HG02623 (cell line): ENCODE data around the gene GAREM2.

ENCODE experiments used
- ATAC-seq: cut with Tn5 transposase; IDR thresholded peaks from one replicate; pipeline ENCODE4 v1.9.1; 2021; ENCODE audit warnings: moderate library complexity; ENCODE audit not compliant: unreplicated experiment

Gene GAREM2

DNA sequence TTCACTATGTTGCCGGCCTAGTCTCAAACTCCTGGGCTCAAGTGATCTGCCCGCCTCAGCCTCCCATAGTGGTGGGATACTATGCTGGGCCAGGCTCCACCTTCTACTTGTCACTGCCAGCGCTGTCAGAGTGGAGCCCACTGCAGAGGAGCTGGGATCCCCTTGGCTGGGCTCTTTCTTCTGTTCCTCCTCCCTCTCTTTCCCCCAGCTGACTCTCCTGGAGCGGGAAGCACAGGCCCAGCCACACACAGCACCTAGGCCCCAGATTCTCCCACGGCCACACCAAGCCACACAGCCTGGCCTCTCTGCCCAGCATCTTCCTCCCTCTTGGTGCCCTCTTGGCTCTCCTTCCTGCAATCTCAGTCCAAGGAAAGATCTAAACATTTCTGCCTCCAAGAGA, 3.7 kb upstream of the GAREM2 start:
- no peak for ATAC-seq

DNA sequence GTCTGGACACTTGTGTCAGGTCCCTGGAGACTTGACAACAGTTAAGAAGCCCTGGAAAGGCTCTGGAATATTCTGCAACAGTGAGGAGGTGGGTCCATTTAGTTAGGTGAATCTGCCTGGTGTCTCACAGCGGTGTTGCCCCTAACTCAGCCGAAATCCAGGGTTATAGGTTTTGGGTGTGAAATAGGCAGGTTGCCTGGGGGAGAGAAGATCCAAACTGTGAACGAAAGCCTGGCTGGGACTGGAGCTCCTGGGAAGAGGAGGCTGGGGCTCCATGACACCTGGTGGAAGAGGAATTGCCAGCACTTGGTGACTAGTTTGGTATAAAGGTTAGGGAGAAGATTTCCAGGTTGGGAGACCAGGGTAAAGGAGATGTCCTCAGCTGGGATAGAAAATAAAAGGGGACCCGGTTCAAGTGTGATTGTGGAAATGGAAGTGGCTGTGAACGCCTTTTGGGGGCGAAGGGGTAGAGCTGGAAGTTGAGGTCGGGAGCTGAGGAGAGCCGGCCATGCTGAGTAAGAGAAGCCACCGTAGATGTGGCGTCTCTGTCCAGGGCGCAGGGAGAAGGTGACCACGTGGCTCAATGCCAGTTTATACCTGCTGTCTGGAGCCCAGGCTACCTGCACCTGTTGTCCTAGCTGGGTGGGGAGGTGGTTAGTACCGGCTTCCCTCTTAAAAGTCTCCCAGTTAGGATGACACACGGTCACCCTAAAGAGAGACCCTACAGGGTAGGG, 3.0 kb upstream of the GAREM2 start:
- no peak for ATAC-seq

DNA sequence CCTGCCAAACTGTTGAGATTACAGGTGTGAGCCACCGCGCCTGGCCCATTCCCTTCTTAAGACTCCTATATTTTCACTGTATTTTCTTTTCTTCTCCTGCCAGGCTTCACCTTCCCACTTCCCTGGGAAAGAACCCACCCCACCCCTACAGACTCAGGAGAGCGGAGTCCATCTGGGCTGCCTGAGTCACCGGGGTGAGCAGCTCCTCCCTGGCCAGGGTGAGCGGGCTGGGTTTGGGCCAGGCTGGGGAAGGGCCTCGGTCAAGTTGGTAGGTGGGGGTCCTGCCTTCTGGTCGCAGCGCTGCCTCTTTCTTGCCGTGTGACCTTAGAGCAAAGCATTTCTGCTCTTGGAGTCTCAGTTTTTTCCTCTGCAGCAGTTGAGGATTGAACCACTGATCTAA, 2.1 kb upstream of the GAREM2 start:
- no peak for ATAC-seq

DNA sequence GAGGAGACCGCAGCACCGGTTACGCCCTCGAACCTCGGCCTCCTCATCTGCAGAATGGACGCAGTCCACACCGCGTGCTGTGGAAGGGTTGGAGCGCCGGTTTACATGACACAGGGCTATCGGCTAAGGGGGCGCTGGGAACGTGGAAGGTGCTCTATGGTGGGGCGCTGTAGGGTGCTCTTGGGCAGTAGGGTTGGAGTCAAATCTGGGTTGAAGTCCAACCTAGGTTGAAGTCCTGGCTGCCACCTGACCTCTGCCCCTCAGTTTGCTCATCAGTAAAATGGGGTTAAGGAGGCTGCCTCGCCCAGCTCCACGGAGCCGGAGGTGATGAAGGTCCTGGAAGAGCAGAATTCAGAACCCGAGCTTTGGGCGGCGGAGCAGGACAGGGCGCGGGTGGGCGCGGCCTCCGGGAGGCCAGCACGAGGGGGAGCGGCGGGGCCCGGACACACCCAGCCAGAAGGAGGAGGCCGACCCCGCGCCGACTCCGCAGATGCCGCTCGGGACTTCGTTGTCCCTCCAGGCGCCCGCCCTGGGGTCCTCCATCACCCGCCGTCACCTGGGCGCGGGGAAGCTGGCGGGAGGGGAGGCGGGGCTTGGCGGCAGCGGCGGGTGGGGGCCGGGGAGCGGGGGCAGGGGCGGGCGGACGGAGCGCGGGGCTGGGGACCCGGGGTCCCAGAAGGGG, 558 bp upstream of the GAREM2 start:
- ATAC-seq: no peak

DNA sequence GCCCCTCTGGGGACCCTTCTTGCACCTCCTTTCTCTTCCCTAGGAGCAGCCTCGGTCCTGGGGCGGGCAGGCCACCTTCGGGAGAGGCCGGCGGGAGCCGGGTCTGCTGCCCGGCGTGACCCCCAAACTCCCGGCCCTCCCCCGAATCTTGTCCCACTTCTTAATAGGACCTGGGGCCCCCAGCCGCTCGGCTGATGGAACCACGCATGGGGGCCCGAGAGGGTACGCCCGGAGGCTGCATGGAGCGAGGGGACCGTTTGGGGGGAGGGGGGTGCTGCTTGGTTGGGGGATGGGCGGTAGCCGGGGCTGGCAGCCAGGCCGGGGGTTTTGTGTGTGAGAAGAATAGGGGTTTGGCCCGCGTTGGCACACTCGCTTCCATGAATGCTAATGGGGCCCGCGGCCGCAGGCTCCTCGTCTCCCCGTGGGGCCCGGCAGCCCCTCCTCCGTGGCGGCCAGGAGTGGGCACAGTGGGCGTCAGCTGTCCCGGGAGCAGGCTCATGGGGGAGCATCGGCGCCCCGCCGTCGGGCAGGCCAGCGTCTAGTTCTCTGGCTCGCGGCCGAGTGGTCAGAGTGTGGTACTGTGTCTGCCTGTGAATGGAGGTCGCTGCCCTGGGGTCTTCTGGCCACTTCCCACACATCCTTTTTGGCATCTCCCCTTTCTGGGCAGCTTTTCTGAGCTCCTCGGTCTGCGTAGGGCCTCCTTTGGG, 1.0 kb downstream of the GAREM2 start:
- ATAC-seq: no peak

DNA sequence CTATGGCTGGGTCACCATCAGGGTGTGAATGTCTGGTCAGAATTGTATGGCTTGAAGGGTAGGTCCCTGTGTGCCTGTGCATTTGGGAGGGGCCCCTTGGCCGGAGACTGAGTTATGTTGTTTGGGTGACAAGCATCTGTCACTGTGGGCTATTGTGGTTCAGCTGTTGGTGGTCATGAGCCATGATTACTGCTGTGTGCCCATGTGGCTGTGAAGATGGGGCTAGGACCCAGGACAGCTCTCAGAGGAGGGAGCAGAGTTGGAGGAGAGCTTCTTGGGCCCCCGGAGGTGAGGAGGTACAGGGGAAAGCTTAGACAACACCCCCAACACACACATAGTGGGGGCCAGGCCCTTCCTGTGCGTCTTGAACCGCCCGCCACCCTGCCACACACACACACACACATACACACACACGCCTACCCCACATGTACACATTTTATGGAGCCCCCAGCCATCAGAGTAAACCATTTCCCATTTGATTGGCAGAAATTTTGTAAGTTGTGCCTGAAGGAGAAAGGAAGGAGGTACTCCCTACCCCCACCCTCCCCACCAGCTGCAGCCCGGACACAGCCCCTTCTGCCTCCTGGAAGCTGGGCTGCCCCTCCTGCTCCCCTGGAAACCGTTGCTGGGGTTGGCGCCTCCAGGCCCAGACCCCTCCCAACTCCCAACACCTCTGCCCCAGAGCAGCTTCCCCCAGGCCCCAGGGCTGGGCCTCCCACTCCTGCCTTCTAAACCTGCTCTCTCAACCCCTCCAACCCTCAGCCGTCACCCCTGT, 2.0 kb downstream of the GAREM2 start:
- ATAC-seq: no peak

DNA sequence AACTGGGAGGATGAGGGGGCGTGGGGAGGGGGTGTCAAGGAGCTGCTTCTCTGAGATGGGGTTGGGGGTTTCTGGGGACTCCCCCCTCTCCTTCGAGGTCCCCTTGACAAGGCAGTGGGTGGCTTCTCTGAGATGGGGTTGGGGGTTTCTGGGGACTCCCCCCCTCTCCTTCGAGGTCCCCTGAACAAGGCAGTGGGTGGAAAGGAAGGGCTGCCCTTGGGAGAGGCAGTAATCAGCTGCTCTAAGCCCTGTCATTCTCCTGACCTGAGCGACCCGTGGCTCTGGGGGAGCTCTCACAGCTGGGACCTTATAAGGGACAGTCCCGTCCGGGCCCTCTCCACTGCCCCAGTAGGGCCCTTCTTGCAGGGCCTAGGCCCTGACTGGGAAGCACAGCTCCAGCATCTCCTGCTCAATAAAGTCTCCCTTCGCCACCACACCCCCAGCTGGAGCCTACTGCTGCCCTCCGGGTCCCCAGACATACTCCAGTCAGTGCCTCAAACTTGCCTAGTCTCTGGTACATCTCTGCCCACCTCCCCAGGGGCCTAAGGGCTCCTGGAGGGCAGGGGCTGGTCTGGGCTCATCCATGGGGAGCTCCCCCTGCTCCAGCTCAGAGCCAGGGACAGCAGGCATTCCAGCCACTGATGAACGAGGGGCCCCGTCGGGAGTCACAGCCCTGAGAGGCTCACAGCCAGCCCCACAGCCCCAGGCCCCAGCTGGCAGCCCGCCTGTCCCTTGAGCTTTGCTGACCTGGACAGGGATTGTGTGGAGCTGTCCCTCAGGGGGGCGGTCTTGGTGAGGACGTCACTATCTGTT, 2.8 kb downstream of the GAREM2 start:
- ATAC-seq: no peak

DNA sequence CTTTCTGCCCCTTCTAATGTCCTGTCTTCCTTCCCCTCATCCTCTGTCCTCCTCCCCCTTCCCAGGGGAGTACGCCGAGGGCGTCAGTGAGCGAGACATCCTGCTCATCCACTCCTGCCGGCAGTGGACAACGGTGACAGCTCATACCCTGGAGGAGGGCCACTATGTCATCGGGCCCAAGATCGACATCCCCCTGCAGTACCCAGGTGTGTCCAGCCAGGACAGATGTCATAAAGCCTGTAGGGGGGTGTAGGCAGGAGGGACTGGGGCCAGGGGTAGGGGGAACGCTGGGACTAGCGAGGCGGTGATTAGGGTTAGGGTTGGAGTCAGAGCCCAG, 3.4 kb downstream of the GAREM2 start:
- no peak for ATAC-seq

DNA sequence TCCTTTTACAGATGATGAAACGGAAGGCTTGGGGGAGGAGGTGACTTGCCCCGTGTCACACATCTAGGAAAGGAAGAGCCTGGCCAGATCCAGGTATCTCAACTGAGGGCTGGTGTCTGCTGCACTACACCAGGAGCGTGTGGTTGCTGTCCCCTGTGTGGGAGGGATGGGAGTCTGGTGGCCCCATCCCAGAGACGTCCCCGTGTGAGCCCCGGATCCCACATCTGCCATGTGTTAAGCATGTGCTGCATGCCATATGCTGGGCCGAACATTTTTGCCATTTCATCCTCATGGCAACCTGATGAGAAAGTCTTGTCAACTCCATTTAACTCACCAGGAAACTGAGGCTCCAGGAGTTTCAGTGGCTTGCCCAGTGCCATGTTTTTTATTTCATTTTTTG, 4.2 kb downstream of the GAREM2 start:
- no peak for ATAC-seq

DNA sequence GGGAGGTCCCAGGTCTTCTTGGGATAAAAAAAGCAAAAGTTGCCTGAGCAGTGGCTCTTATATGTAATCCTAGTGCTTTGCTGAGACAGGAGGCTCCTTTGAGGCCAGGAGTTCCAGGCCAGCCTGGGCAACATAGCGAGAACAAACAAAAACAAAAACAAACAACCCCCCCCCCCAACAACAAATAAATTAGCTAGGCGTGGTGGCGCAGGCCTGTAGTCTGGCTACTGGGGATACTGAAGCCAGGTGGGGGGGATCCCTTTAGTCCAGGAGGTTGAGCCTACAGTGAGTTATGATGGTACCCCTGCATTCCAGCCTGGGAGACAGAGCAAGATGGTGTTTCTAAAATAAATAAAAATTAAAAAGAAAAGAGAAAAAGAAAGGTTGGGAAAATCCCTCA, 5.4 kb downstream of the GAREM2 start:
- ATAC-seq: no peak

DNA sequence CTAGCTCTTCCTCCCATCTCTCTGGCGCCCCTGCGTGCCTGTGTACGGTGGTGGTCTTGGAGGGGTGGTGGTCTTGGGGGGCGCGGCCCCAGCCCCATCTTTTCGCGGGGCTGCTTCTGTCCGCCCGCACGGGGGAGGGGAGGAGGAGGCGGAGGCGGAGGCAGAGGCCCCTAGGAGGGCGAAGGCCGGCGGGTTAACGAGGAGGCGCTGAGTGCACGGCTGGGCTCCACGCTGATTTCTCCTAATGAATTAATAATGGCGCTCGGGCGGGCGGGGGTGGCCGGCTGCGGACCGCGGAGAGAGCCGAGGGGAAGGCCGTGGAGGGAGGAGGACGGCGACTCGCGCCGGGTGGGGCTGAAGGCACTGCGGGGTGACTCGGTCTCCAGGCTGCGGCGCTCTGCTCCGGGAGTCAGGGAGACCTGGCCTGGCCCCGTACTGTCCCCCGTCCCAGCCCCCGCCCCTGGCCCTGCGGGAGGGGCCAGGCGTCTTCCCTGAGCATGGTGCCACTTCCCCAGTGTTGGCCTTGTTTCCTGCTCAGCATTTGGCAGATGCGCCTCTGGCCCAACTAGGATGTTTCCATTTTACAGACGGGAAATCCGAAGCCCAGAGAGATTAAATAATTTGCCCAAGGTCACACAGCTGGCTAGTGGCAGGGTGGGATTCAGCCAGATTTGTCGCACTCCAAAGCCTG, 6.0 kb downstream of the GAREM2 start:
- no peak for ATAC-seq

DNA sequence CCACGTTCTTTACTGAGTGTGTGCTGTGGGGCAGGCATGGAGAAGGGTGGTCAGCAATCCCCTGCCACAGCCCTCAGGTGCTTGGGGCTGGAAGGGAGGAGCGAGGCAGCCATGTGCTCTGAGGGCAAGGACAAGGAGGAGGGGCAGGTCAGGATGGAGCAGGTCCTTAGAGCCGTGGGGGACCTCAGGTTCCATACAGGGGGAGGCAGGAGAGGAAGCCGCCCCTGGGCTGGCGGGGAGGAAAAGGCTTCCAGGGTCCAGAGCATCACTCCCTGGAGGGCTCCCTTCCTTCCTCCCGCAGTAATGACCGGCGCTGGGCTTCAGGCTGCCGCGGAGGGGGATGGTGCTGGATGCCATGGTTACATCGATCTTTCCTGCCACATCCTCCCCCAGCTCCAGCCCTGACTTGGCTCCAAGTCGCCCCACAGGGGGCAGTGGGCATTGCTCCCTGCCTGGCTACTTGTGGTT, 6.6 kb downstream of the GAREM2 start:
- ATAC-seq: no peak

DNA sequence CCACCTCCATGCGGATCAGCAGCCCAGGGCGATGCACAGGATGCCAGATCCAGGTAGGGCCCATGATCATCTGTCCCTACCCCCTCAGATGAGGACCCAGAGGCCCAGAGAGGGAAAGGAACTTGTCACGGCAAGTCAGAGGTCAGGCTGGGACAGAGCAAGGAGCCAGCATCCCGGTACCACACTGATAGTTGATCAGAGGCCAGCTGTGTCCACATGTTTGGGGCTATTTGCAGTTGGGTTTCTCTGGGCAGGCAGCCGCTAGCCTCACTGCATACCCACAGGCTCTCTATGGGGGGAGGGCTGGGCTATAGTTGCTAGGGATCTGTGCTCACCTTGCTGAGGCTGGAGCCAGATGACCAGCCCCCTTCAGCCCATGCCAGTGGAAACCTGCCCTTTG, 9.6 kb downstream of the GAREM2 start:
- ATAC-seq: no peak

DNA sequence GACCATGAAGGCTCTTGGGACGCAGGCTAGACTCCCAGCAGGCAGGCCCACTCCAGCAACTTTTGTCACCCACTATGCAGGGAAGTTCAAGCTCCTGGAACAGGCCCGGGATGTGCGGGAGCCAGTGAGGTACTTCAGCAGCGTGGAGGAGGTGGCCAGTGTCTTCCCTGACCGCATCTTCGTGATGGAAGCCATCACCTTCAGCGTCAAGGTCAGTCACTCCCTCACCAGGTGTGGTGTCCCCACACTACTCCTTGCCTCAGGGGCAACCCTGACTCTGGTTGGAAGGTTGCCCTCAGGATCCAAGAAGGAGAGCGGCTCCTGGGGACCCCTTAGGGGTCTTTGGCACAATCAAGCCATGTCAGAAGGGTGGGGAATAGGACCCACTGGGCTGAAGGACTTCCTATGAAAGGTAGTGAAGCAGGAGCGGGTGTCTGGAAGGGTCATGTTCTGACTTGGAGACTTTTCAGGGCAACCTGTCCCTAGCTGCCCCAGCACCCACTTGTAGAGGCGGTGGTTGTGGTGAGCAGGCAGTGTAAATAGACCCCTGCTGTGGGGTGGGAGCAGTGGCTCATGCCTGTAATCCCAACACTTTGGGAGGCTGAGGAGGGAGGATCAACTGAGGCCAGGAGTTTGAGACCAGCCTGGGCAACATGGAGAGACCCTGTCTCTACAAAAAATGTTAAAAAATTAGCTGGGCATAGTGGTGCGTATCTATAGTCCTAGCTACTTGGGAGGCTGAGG, 10.2 kb downstream of the GAREM2 start:
- no peak for ATAC-seq

DNA sequence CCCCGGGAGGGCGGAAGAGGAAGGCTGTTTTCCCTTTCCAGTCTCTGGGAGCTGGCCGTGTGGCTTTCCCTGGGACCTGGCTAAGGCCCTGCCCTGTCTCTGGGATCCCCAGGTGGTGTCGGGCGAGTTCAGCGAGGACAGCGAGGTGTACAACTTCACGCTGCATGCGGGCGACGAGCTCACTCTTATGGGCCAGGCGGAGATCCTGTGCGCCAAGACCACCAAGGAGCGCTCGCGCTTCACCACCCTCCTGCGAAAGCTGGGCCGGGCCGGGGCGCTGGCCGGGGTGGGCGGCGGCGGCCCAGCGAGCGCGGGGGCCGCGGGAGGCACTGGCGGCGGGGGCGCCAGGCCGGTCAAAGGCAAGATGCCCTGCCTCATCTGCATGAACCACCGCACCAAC, 11.2 kb downstream of the GAREM2 start:
- ATAC-seq: no peak

DNA sequence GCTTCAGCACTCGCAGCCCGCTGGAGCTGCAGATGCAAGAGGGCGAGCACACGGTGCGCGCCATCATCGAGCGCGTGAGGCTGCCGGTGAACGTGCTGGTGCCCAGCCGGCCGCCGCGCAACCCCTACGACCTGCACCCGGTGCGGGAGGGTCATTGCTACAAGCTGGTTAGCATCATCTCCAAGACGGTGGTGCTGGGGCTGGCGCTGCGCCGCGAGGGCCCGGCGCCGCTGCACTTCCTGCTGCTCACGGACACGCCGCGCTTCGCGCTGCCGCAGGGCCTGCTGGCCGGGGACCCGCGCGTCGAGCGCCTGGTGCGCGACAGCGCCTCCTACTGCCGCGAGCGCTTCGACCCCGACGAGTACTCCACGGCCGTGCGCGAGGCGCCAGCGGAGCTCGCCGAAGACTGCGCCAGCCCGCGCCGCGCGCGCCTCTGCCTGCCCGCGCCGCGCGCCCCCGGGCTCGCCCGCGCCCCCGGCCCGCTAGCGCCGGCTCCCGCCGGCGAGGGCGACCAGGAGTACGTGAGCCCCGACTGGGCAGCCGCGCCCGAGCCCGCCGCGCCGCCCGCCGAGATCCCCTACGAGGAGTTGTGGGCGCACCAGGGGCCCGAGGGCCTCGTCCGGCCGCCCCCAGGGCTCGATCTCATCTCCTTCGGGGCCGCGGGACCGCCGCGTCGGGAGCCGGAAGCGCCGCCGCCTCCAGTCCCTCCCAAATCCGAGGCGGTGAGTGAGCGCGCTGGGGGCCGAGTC, 11.8 kb downstream of the GAREM2 start:
- no peak for ATAC-seq

DNA sequence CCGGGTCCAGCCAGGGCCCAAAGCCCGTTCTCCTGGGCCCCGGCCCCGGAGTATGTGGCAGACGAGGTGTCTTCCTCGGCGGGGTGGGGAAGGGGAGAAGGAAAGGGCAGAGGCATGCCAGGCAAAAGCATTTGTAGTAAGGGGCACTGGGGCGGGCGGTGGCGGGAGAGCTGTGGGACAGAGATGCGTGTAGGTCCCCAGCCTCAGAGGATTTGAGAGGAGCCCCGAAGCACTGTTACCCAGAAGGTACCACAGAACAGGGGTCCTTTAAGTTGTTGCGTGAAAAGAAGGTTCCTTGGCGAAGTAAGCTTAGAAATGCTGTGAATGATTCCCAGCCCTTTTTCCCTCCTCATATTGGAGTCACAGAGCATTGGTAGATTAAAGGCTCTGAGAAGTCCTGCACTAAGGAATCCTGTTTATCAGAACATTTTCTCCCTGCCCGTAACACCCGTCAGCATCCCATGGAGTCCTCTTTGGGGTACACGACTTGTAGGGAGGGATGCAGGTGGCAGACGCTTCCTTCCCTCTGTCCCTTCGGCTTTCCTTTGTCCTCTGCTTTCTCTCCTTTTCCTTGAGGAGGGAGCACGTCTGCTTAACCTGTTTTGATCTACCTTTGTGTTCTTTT, 12.5 kb downstream of the GAREM2 start:
- no peak for ATAC-seq
